Neural cell (in vitro differentiated cells): Measurements from ENCODE around the gene CAT.

Experiments
- RAD21 ChIP-seq: fragments of 450-650 bp; conservative IDR thresholded peaks from 2 replicates; pipeline ENCODE4 v1.6.1; 2014; ENCODE audit warnings: antibody characterized with exemption, mild to moderate bottlenecking, moderate library complexity
- TF ChIP-seq, protein P1 (sequence below): IDR thresholded peaks from 2 replicates; pipeline ENCODE4 v1.6.1; 2012; ENCODE audit warnings: borderline replicate concordance
- TF ChIP-seq, protein P2 (sequence below): fragments of 450-650 bp; IDR thresholded peaks from 2 replicates; pipeline ENCODE4 v1.5.1; 2014; ENCODE audit warnings: antibody characterized with exemption, mild to moderate bottlenecking, moderate library complexity; ENCODE audit not compliant: poor library complexity, severe bottlenecking

DNA sequence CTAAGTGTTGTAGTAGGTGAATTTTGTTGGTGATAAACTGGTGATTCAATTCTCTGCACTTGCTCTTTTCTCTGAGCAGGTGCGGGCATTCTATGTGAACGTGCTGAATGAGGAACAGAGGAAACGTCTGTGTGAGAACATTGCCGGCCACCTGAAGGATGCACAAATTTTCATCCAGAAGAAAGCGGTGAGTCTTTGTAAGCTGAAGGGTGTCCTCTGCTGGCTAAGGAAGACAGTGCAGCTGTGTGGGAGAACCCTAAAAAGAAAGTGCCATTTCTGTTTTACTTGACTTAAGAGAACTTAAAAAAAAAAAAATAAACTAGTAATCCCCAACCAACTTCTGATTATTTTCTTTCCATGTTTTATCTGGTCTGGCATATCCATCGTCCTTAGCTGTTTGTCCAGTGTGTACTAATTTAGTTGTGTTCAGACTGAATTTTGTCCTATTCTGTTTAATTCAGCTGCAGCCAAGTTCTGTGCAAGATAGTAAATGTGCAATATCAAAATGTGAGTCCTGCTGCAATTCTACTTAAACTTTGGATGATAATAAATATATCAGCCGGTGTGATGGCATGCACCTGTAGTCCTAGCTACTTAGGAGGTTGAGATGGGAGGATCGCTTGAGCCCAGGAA is 29.6 kb downstream of the CAT start:
- TF ChIP-seq, protein P1, sequence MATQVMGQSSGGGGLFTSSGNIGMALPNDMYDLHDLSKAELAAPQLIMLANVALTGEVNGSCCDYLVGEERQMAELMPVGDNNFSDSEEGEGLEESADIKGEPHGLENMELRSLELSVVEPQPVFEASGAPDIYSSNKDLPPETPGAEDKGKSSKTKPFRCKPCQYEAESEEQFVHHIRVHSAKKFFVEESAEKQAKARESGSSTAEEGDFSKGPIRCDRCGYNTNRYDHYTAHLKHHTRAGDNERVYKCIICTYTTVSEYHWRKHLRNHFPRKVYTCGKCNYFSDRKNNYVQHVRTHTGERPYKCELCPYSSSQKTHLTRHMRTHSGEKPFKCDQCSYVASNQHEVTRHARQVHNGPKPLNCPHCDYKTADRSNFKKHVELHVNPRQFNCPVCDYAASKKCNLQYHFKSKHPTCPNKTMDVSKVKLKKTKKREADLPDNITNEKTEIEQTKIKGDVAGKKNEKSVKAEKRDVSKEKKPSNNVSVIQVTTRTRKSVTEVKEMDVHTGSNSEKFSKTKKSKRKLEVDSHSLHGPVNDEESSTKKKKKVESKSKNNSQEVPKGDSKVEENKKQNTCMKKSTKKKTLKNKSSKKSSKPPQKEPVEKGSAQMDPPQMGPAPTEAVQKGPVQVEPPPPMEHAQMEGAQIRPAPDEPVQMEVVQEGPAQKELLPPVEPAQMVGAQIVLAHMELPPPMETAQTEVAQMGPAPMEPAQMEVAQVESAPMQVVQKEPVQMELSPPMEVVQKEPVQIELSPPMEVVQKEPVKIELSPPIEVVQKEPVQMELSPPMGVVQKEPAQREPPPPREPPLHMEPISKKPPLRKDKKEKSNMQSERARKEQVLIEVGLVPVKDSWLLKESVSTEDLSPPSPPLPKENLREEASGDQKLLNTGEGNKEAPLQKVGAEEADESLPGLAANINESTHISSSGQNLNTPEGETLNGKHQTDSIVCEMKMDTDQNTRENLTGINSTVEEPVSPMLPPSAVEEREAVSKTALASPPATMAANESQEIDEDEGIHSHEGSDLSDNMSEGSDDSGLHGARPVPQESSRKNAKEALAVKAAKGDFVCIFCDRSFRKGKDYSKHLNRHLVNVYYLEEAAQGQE, result no peak
- no peak for TF ChIP-seq RAD21
- TF ChIP-seq, protein P2, sequence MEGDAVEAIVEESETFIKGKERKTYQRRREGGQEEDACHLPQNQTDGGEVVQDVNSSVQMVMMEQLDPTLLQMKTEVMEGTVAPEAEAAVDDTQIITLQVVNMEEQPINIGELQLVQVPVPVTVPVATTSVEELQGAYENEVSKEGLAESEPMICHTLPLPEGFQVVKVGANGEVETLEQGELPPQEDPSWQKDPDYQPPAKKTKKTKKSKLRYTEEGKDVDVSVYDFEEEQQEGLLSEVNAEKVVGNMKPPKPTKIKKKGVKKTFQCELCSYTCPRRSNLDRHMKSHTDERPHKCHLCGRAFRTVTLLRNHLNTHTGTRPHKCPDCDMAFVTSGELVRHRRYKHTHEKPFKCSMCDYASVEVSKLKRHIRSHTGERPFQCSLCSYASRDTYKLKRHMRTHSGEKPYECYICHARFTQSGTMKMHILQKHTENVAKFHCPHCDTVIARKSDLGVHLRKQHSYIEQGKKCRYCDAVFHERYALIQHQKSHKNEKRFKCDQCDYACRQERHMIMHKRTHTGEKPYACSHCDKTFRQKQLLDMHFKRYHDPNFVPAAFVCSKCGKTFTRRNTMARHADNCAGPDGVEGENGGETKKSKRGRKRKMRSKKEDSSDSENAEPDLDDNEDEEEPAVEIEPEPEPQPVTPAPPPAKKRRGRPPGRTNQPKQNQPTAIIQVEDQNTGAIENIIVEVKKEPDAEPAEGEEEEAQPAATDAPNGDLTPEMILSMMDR, result no peak
